Neural cell (in vitro differentiated cells): ENCODE results near the gene RBMS3. TPM values are rescaled to one million over a fixed set of nuclear protein-coding genes. Genes with fewer than 3 reads are reported as not detected.

ENCODE experiments used
- H2AFZ ChIP-seq: fragments of 200-600, 300-800 bp; sonication (generic), shearing (Covaris generic); 2 replicates; pipeline ENCODE4 v1.6.0; 2014; ENCODE audit warnings: low read depth, mild to moderate bottlenecking, antibody characterized with exemption, low read length, moderate library complexity
- H3F3A ChIP-seq: fragments of 200-600 bp; shearing (Covaris generic); 2 replicates; pipeline ENCODE4 v1.6.1; 2016; ENCODE audit warnings: mild to moderate bottlenecking, moderate library complexity, mixed read lengths, antibody characterized with exemption, low read length; ENCODE audit not compliant: insufficient read depth, poor library complexity, severe bottlenecking
- H3K27ac ChIP-seq: fragments of 200-600, 300-800 bp; sonication (generic), shearing (Covaris generic); 2 replicates; pipeline ENCODE4 v1.5.1; 2014; ENCODE audit warnings: mild to moderate bottlenecking, low read length, moderate library complexity
- H3K27me3 ChIP-seq: fragments of 300-800, 200-600 bp; sonication (generic), shearing (Covaris generic); 2 replicates; pipeline ENCODE4 v1.6.0; 2014; ENCODE audit warnings: mild to moderate bottlenecking, low read depth, low read length, moderate library complexity; ENCODE audit not compliant: insufficient read depth
- H3K36me3 ChIP-seq: fragments of 300-800, 200-600 bp; sonication (generic), shearing (Covaris generic); 2 replicates; pipeline ENCODE4 v1.5.1; 2014; ENCODE audit warnings: mild to moderate bottlenecking, antibody characterized with exemption, low read length, moderate library complexity; ENCODE audit not compliant: insufficient read depth
- H3K4me2 ChIP-seq: fragments of 300-800, 200-600 bp; sonication (generic), shearing (Covaris generic); 2 replicates; pipeline ENCODE4 v1.6.0; 2014; ENCODE audit warnings: mild to moderate bottlenecking, low read length
- H3K4me3 ChIP-seq: fragments of 300-800, 200-600 bp; sonication (generic), shearing (Covaris generic); 2 replicates; pipeline ENCODE4 v1.5.1; 2014; ENCODE audit warnings: mild to moderate bottlenecking, low read length, moderate library complexity
- H3K79me2 ChIP-seq: fragments of 200-600 bp; shearing (Covaris generic); replicated peaks from 2 replicates; pipeline ENCODE4 v1.6.0; 2014; ENCODE audit warnings: mild to moderate bottlenecking, low read length, moderate library complexity; ENCODE audit not compliant: insufficient read depth
- H3K9ac ChIP-seq: fragments of 300-800, 200-600 bp; sonication (generic), shearing (Covaris generic); 2 replicates; pipeline ENCODE4 v1.6.1; 2016; ENCODE audit warnings: mild to moderate bottlenecking, low read length, mixed read lengths
- H3K9me2 ChIP-seq: fragments of 200-600 bp; shearing (Covaris generic); 2 replicates; pipeline ENCODE4 v1.6.1; 2016; ENCODE audit warnings: mild to moderate bottlenecking, low read length, mixed read lengths; ENCODE audit not compliant: insufficient read depth
- H3K9me3 ChIP-seq: fragments of 200-600, 300-800 bp; sonication (generic), shearing (Covaris generic); 2 replicates; pipeline ENCODE4 v1.6.1; 2016; ENCODE audit warnings: mild to moderate bottlenecking, mixed run types, low read length, moderate library complexity, mixed read lengths
- H4K20me1 ChIP-seq: fragments of 200-600 bp; shearing (Covaris generic); 2 replicates; pipeline ENCODE4 v1.6.1; 2016; ENCODE audit warnings: mild to moderate bottlenecking, mixed run types; ENCODE audit not compliant: insufficient read depth
- CTCF ChIP-seq: fragments of 450-650 bp; IDR thresholded peaks from 2 replicates; pipeline ENCODE4 v1.5.1; 2014; ENCODE audit warnings: antibody characterized with exemption, mild to moderate bottlenecking, moderate library complexity; ENCODE audit not compliant: poor library complexity, severe bottlenecking
- EP300 ChIP-seq: fragments of 450-650 bp; conservative IDR thresholded peaks from 2 replicates; pipeline ENCODE4 v1.6.1; 2014; ENCODE audit warnings: antibody characterized with exemption, mild to moderate bottlenecking, moderate library complexity; ENCODE audit not compliant: poor library complexity, severe bottlenecking
- EZH2 ChIP-seq: fragments of 200-600, 300-800 bp; shearing (Covaris generic), sonication (generic); IDR thresholded peaks from 2 replicates; pipeline ENCODE4 v1.6.1; 2014; ENCODE audit warnings: antibody characterized with exemption, low read length, borderline replicate concordance, mild to moderate bottlenecking; ENCODE audit not compliant: insufficient read depth, poor library complexity, severe bottlenecking
- MXI1 ChIP-seq: fragments of 450-650 bp; conservative IDR thresholded peaks from 2 replicates; pipeline ENCODE4 v1.6.1; 2014; ENCODE audit warnings: antibody characterized with exemption, mild to moderate bottlenecking; ENCODE audit not compliant: poor library complexity, severe bottlenecking
- POLR2AphosphoS5 ChIP-seq: IDR thresholded peaks from 2 replicates; pipeline ENCODE4 v1.6.1; 2012
- RAD21 ChIP-seq: fragments of 450-650 bp; conservative IDR thresholded peaks from 2 replicates; pipeline ENCODE4 v1.6.1; 2014; ENCODE audit warnings: antibody characterized with exemption, mild to moderate bottlenecking, moderate library complexity
- REST ChIP-seq: IDR thresholded peaks from 2 replicates; pipeline ENCODE4 v1.6.1; 2012; ENCODE audit warnings: borderline replicate concordance
- SMC3 ChIP-seq: fragments of 450-650 bp; conservative IDR thresholded peaks from 2 replicates; pipeline ENCODE4 v1.6.1; 2014; ENCODE audit warnings: antibody characterized with exemption, mild to moderate bottlenecking, moderate library complexity; ENCODE audit not compliant: poor library complexity
- TAF1 ChIP-seq: IDR thresholded peaks from 2 replicates; pipeline ENCODE4 v1.6.1; 2012; ENCODE audit warnings: low read depth
- polyA plus RNA-seq: library from polyadenylated mRNA; depleted of rRNA; stranded (reverse); fragments of >200 nt; gene quantifications from 2 replicates; pipeline ENCODE4 v1.2.3, GENCODE V29; 2014

RBMS3 gene
- polyA plus RNA-seq, 1 donor from 2014 or later, result 0.53 TPM

- no peak overlapping the region for H3K4me2 ChIP-seq
- H3K9me3 ChIP-seq, result no peaks in the 10 kb centered on the region
- H4K20me1 ChIP-seq, result no peaks in the 10 kb centered on the region
- no peaks in the 10 kb centered on the region for H3K79me2 ChIP-seq
- no peaks in the 10 kb centered on the region for H3K27me3 ChIP-seq
- H2AFZ ChIP-seq, result no peak overlapping the region
- TF ChIP-seq SMC3 (no peak), TAF1 (no peak), POLR2AphosphoS5 (no peak), REST (no peak), EZH2 (no peak), EP300 (no peak), MXI1 (no peak), RAD21 (no peak), CTCF (no peak)
- H3K9me2 ChIP-seq, result no peaks in the 10 kb centered on the region
- H3F3A ChIP-seq, result no peaks in the 10 kb centered on the region
- no peak overlapping the region for H3K9ac ChIP-seq
- H3K4me3 ChIP-seq, result no peak overlapping the region
- no peaks in the 10 kb centered on the region for H3K36me3 ChIP-seq
- no peak overlapping the region for H3K27ac ChIP-seq
These were observed 93.4 kb downstream of the RBMS3 start for GRCh38 chr3:29374226-29374625.

- Histone ChIP-seq H3K9me2 (no peaks in the 10 kb centered on the region), H2AFZ (no peak overlapping the region), H3K9me3 (no peaks in the 10 kb centered on the region), H3K27ac (no peak overlapping the region), H3K79me2 (no peaks in the 10 kb centered on the region), H3F3A (no peaks in the 10 kb centered on the region), H3K36me3 (no peaks in the 10 kb centered on the region), H3K9ac (no peak overlapping the region), H4K20me1 (no peaks in the 10 kb centered on the region), H3K4me2 (no peak overlapping the region), H3K27me3 (no peaks in the 10 kb centered on the region), H3K4me3 (no peak overlapping the region)
- TF ChIP-seq EP300, result no peak
- TF ChIP-seq CTCF, result no peak
- no peak for TF ChIP-seq REST
- TF ChIP-seq TAF1, result no peak
- no peak for TF ChIP-seq SMC3
- TF ChIP-seq MXI1, result no peak
- TF ChIP-seq RAD21, result no peak
- no peak for TF ChIP-seq POLR2AphosphoS5
- TF ChIP-seq EZH2, result no peak
These were observed 98.2 kb downstream of the RBMS3 start for GRCh38 chr3:29379097-29379496.
